GM12892 (cell line): ENCODE results near the gene SPRED1.
"Not testable (repeated sequence)": the region's sequence is repeated elsewhere in the genome, so short reads cannot be mapped to it uniquely, and the experiment has no call there.

Experiments used
- DNase-seq: peaks from one replicate; pipeline ENCODE4 v3.0.0; 2011; ENCODE audit not compliant: insufficient read length
- FAIRE-seq: peaks from 2 replicates; lab custom pipeline; 2011; peaks lifted over from hg19 to GRCh38; lab: Jason Lieb, UNC
- POLR2A ChIP-seq: IDR thresholded peaks from 2 replicates; pipeline ENCODE4 v1.6.1; 2011; ENCODE audit warnings: low read depth, low read length, control low read depth
- POLR2AphosphoS5 ChIP-seq: IDR thresholded peaks from 2 replicates; pipeline ENCODE4 v1.6.1; 2011; ENCODE audit warnings: low read depth, low read length, control low read depth
- TAF1 ChIP-seq: IDR thresholded peaks from 2 replicates; pipeline ENCODE4 v1.6.1; 2011; ENCODE audit warnings: low read depth, mild to moderate bottlenecking, control low read depth, low read length, borderline replicate concordance

The SPRED1 gene

GRCh38 chr15:38266247-38266986 is 13.8 kb downstream of the SPRED1 start:
- no peak for TF ChIP-seq POLR2AphosphoS5
- no peak for TF ChIP-seq POLR2A
- no peak for TF ChIP-seq TAF1
- FAIRE-seq (no peak), DNase-seq (no peak)

GRCh38 chr15:38267421-38268022 is 14.9 kb downstream of the SPRED1 start:
- DNase-seq (no peak), FAIRE-seq (no peak)
- TF ChIP-seq POLR2A (no peak), POLR2AphosphoS5 (no peak), TAF1 (no peak)

GRCh38 chr15:38271144-38271543 is 18.5 kb downstream of the SPRED1 start:
- no peak for FAIRE-seq
- DNase-seq, result no peak
- TF ChIP-seq TAF1, result no peak
- TF ChIP-seq POLR2A, result no peak
- no peak for TF ChIP-seq POLR2AphosphoS5

GRCh38 chr15:38271895-38272294 is 19.3 kb downstream of the SPRED1 start:
- DNase-seq (no peak), FAIRE-seq (no peak)
- TF ChIP-seq TAF1 (no peak), POLR2A (no peak), POLR2AphosphoS5 (no peak)

GRCh38 chr15:38272431-38272830 is 19.8 kb downstream of the SPRED1 start:
- not testable (repeated sequence) for FAIRE-seq, DNase-seq

- TF ChIP-seq TAF1 (no peak), POLR2AphosphoS5 (no peak), POLR2A (no peak)
- FAIRE-seq (no peak), DNase-seq (no peak)
Observed at GRCh38 chr15:38274135-38274534, 21.5 kb downstream of the SPRED1 start.

GRCh38 chr15:38275959-38276358 is 23.3 kb downstream of the SPRED1 start:
- no peak for DNase-seq
- TF ChIP-seq POLR2A (no peak), TAF1 (no peak), POLR2AphosphoS5 (no peak)
- FAIRE-seq, result no peak

GRCh38 chr15:38277281-38277680 is 24.6 kb downstream of the SPRED1 start:
- FAIRE-seq, result peak; percentile 36
- not testable (repeated sequence) for DNase-seq

- DNase-seq (no peak), FAIRE-seq (no peak)
- TF ChIP-seq TAF1, result no peak
- no peak for TF ChIP-seq POLR2AphosphoS5
- no peak for TF ChIP-seq POLR2A
Observed at GRCh38 chr15:38281031-38281430, 28.4 kb downstream of the SPRED1 start.

- FAIRE-seq (no peak), DNase-seq (no peak)
- no peak for TF ChIP-seq POLR2A
- TF ChIP-seq POLR2AphosphoS5, result no peak
- no peak for TF ChIP-seq TAF1
Observed at GRCh38 chr15:38283010-38283409, 30.4 kb downstream of the SPRED1 start.

- FAIRE-seq, result no peak
- DNase-seq, result no peak
- TF ChIP-seq TAF1, result no peak
- TF ChIP-seq POLR2AphosphoS5, result no peak
- no peak for TF ChIP-seq POLR2A
Observed at GRCh38 chr15:38285456-38285855, 32.8 kb downstream of the SPRED1 start.

GRCh38 chr15:38294126-38294525 is 41.5 kb downstream of the SPRED1 start:
- DNase-seq (no peak), FAIRE-seq (no peak)
- no peak for TF ChIP-seq POLR2A
- TF ChIP-seq TAF1, result no peak
- TF ChIP-seq POLR2AphosphoS5, result no peak
